WTC11 (cell line): ENCODE measurements around the gene NEK6.

Experiments used
- ATF2 ChIP-seq: sonication (generic); formaldehyde crosslinking; IDR thresholded peaks from 2 replicates; pipeline ENCODE4 v1.8.1; 2022; ENCODE audit warnings: low read depth, missing genetic modification reagents, borderline replicate concordance
- ATF6 ChIP-seq: sonication (generic); formaldehyde crosslinking; IDR thresholded peaks from 2 replicates; pipeline ENCODE4 v1.8.1; 2023; ENCODE audit warnings: mild to moderate bottlenecking, missing genetic modification reagents
- CREB1 ChIP-seq: sonication (generic); formaldehyde crosslinking; IDR thresholded peaks from 2 replicates; pipeline ENCODE4 v1.8.0; 2023; ENCODE audit warnings: mild to moderate bottlenecking, missing genetic modification reagents
- CTCF ChIP-seq: fragments of 200-600 bp; IDR thresholded peaks from 2 replicates; pipeline ENCODE4 v1.8.0; 2022; ENCODE audit warnings: antibody characterized with exemption
- ETV6 ChIP-seq: sonication (generic); formaldehyde crosslinking; IDR thresholded peaks from 2 replicates; pipeline ENCODE4 v1.8.1; 2022; ENCODE audit warnings: mild to moderate bottlenecking, missing genetic modification reagents
- FOXP1 ChIP-seq: sonication (generic); formaldehyde crosslinking; IDR thresholded peaks from 2 replicates; pipeline ENCODE4 v1.8.0; 2022; ENCODE audit warnings: missing genetic modification reagents, mild to moderate bottlenecking, moderate library complexity, borderline replicate concordance
- MAX ChIP-seq: sonication (generic); formaldehyde crosslinking; IDR thresholded peaks from 2 replicates; pipeline ENCODE4 v1.8.0; 2022; ENCODE audit warnings: mild to moderate bottlenecking, missing genetic modification reagents
- PRDM15 ChIP-seq: sonication (generic); formaldehyde crosslinking; IDR thresholded peaks from 2 replicates; pipeline ENCODE4 v1.8.0; 2022; ENCODE audit warnings: missing genetic modification reagents
- SP1 ChIP-seq: sonication (generic); formaldehyde crosslinking; conservative IDR thresholded peaks from 2 replicates; pipeline ENCODE4 v1.8.1; 2022; ENCODE audit warnings: missing genetic modification reagents
- TP53 ChIP-seq: sonication (generic); formaldehyde crosslinking; IDR thresholded peaks from 2 replicates; pipeline ENCODE4 v1.8.1; 2023; ENCODE audit warnings: mild to moderate bottlenecking, missing genetic modification reagents
- USF1 ChIP-seq: sonication (generic); formaldehyde crosslinking; IDR thresholded peaks from 2 replicates; pipeline ENCODE4 v1.8.0; 2022; ENCODE audit warnings: mild to moderate bottlenecking, missing genetic modification reagents
- USF2 ChIP-seq: sonication (generic); formaldehyde crosslinking; IDR thresholded peaks from 2 replicates; pipeline ENCODE4 v1.8.1; 2023; ENCODE audit warnings: mild to moderate bottlenecking, missing genetic modification reagents, moderate library complexity
- ZNF263 ChIP-seq: sonication (generic); formaldehyde crosslinking; IDR thresholded peaks from 2 replicates; pipeline ENCODE4 v1.8.1; 2022; ENCODE audit warnings: low read depth, mild to moderate bottlenecking, moderate library complexity, missing genetic modification reagents
- ZNF671 ChIP-seq: fragments of 250-450 bp; sonication (Bioruptor Pico); IDR thresholded peaks from 2 replicates; pipeline ENCODE4 v1.8.0; 2021; ENCODE audit warnings: mild to moderate bottlenecking

- TF ChIP-seq CTCF (no peak), ZNF263 (CRISPR knock-in tag) (no peak), FOXP1 (CRISPR knock-in tag) (no peak), CREB1 (CRISPR knock-in tag) (no peak), ATF2 (no peak), PRDM15 (CRISPR knock-in tag) (no peak), TP53 (no peak), ETV6 (CRISPR knock-in tag) (no peak), USF2 (CRISPR knock-in tag) (no peak), ZNF671 (CRISPR knock-in tag) (no peak), SP1 (no peak), MAX (CRISPR knock-in tag) (no peak), ATF6 (CRISPR knock-in tag) (no peak), USF1 (no peak)
Measured at GRCh38 chr9:124373851-124374250, 116.1 kb downstream of the NEK6 start.
